RWPE2 (cell line): ENCODE measurements around the gene RAE1.
A peak's percentile ranks its signal among the peaks of the same experiment; 100 is the strongest.

Experiments
- ATAC-seq: fragments of 200-7000 bp; cut with Tn5 transposase; 3 replicates; pipeline ENCODE4 v1.9.1; 2021; ENCODE audit warnings: low read depth
- DNase-seq: peaks from one replicate; pipeline ENCODE4 v3.0.0-alpha.2; 2020; ENCODE audit warnings: low spot score
- H3K27ac ChIP-seq: fragments of 450-650 bp; 2 replicates; pipeline ENCODE4 v1.5.1; 2017; ENCODE audit warnings: mild to moderate bottlenecking; ENCODE audit not compliant: poor library complexity, severe bottlenecking
- H3K27me3 ChIP-seq: fragments of 250-450 bp; sonication (Bioruptor Pico); 2 replicates; pipeline ENCODE4 v1.5.1; 2021; ENCODE audit warnings: mild to moderate bottlenecking, moderate library complexity; ENCODE audit not compliant: insufficient read depth, poor library complexity, severe bottlenecking
- H3K36me3 ChIP-seq: fragments of 250-450 bp; sonication (Bioruptor Pico); 2 replicates; pipeline ENCODE4 v1.5.1; 2020; ENCODE audit warnings: low read depth, mild to moderate bottlenecking, moderate library complexity
- H3K4me1 ChIP-seq: fragments of 250-450 bp; sonication (Bioruptor Pico); 2 replicates; pipeline ENCODE4 v1.5.1; 2021; ENCODE audit warnings: mild to moderate bottlenecking, moderate library complexity; ENCODE audit not compliant: insufficient read depth, poor library complexity, severe bottlenecking
- H3K4me3 ChIP-seq: fragments of 250-450 bp; sonication (Bioruptor Pico); 2 replicates; pipeline ENCODE4 v1.5.1; 2021; ENCODE audit warnings: mild to moderate bottlenecking, moderate library complexity; ENCODE audit not compliant: severe bottlenecking
- H3K9me3 ChIP-seq: fragments of 250-450 bp; sonication (Bioruptor Pico); 2 replicates; pipeline ENCODE4 v1.5.1; 2021; ENCODE audit warnings: mild to moderate bottlenecking, moderate library complexity; ENCODE audit not compliant: severe bottlenecking
- TF ChIP-seq, protein P1 (sequence below): fragments of 450-650 bp; IDR thresholded peaks from one replicate; pipeline ENCODE4 v1.5.1; 2017; ENCODE audit warnings: mild to moderate bottlenecking, moderate library complexity; ENCODE audit not compliant: poor library complexity, severe bottlenecking

Gene RAE1

DNA sequence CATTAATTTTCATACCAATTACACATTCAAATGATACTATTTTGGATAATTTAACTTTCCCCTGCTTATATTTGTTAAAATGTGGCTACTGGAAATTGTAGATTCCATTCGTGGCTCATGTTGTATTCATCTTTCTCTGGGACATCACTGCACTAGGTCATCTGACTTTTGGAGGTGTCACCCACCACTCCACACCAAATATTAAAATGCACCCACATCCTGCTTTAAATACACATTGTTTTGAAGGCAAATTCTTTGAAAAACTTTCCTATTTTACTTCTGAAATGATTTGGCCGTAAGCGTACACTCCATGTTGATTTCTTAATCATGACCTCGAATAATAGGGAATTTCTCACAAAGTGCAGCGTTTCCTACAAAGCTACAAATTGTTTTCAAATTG lies 31.5 kb downstream of the RAE1 start:
- no peaks in the 10 kb centered on the region for H3K27me3 ChIP-seq
- H3K4me3 ChIP-seq, result no peak overlapping the region
- H3K36me3 ChIP-seq, result peaks cover 15% of the 10 kb centered on the region
- no peak for DNase-seq
- H3K4me1 ChIP-seq, result no peaks in the 10 kb centered on the region
- TF ChIP-seq, protein P1, sequence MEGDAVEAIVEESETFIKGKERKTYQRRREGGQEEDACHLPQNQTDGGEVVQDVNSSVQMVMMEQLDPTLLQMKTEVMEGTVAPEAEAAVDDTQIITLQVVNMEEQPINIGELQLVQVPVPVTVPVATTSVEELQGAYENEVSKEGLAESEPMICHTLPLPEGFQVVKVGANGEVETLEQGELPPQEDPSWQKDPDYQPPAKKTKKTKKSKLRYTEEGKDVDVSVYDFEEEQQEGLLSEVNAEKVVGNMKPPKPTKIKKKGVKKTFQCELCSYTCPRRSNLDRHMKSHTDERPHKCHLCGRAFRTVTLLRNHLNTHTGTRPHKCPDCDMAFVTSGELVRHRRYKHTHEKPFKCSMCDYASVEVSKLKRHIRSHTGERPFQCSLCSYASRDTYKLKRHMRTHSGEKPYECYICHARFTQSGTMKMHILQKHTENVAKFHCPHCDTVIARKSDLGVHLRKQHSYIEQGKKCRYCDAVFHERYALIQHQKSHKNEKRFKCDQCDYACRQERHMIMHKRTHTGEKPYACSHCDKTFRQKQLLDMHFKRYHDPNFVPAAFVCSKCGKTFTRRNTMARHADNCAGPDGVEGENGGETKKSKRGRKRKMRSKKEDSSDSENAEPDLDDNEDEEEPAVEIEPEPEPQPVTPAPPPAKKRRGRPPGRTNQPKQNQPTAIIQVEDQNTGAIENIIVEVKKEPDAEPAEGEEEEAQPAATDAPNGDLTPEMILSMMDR, result no peak
- no peaks in the 10 kb centered on the region for H3K9me3 ChIP-seq
- ATAC-seq, result no peak
- H3K27ac ChIP-seq, result no peak overlapping the region

DNA sequence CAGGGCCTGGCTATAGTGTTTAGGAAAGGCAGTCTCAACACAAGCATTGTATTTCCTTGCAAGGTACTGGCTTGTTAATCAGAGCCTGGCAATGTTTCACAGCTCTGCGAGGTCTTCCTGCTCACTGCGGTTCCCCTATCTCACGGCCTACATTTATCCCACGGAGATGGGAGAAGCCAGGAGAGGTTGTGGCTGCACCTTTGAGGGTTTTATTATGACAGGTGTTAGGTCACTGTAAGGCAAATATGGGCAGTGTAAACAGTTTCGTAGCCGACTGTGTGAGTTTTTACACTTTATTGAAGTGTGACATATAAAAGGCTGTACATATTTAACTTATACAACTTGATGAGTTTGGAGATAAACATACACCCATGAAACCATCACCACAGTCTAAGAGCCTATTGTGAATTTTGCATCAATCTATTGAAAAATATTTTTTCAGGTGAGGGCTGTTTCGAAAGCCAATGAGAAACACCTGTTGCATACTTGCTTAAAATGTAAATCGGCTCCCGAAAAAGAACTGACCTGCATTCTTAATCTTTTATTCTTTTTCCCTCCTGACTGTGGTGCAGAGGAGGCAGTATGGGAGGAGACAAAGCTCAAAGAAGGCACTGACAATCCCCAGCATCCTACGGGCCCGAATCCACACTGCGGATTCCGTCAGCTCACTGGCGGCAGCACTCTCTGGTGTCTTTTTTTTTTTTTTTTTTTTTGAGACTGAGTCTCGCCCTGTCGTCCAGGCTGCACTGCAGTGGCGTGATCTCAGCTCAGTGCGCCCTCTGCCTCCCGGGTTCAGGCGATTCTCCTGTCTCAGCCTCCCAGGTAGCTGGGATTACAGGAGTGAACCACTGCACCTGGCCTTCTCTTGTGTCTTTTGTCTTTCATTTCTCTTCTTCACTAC lies 32.6 kb downstream of the RAE1 start:
- Histone ChIP-seq H3K27me3 (no peaks in the 10 kb centered on the region), H3K9me3 (no peaks in the 10 kb centered on the region), H3K27ac (no peak overlapping the region), H3K4me1 (no peaks in the 10 kb centered on the region), H3K4me3 (no peak overlapping the region), H3K36me3 (peaks cover 5% of the 10 kb centered on the region)
- ATAC-seq (no peak), DNase-seq (peak; percentile 60)
- TF ChIP-seq, protein P1, result no peak

DNA sequence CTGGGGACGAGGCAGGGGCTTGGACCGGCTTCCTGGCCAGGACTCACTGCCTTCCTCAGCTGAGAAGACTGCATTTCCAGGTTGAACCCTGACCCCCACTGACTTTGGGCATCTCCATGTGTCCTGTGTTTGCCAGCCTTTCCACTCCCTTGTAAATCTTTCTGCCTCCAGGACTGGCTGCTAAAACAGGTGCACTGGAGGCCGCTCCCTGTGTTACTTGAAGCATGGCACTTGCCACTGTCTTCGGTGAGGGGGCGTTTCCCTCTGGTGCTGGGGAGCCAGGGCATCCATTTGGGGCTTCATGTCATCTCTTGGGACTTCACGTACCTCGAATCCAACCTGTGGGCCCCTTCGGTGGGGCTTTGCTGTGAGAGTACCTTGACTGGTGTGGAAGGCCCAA lies 33.4 kb downstream of the RAE1 start:
- H3K36me3 ChIP-seq, result no peaks in the 10 kb centered on the region; the same call in 1 of the 2 replicates
- H3K9me3 ChIP-seq, result no peaks in the 10 kb centered on the region
- TF ChIP-seq, protein P1, result no peak
- H3K27me3 ChIP-seq, result no peaks in the 10 kb centered on the region
- H3K4me1 ChIP-seq, result peaks cover under 1% of the 10 kb centered on the region
- no peak overlapping the region for H3K4me3 ChIP-seq
- DNase-seq (peak; percentile 77), ATAC-seq (no peak)
- H3K27ac ChIP-seq, result no peak overlapping the region

DNA sequence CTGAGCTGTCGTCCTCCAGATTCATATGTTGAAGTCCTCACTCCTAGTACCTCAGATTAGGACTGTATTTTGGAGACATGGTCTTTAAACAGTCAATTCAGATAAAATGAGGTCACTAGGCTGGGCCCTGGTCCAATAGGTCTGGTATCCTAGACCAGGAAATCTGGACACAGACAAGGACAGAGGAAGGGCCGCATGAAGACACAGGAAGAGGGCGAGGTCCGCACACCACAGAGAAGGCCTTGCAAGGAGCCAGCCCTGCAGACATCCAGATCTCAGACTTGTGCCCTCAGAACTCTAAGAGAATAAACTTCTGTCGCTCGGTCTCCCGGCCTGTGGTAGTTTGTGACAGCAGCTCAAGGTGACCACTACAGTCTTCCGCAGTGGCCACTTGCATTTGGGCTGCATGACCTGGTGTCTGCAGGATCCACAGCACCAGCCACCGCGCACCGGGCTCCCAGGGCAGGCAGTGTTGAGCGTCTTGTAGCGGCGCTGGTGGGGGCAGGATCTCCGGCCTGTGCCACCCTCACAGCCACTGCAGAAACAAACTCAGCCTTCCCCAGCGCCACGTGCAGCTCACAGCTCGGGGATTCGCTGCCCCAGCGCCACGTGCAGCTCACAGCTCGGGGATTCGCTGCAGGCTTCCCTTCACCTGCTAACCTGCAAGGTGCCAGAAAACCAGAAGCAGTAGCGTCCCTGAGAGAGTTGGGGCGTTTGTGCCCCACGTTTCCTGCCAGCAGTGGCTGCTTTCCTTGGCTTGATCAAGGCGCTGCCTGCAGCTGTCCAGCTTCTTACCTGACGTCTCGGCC lies 34.1 kb downstream of the RAE1 start:
- DNase-seq (peak; percentile 76), ATAC-seq (no peak)
- TF ChIP-seq, protein P1, result no peak
- Histone ChIP-seq H3K4me3 (no peak overlapping the region), H3K36me3 (no peaks in the 10 kb centered on the region; the same call in 1 of the 2 replicates), H3K9me3 (no peaks in the 10 kb centered on the region), H3K4me1 (peaks cover 7% of the 10 kb centered on the region), H3K27ac (no peak overlapping the region), H3K27me3 (no peaks in the 10 kb centered on the region)
